HG03575 (cell line): ENCODE results near the gene GNL3L.
"Not testable (repeated sequence)": the region's sequence is repeated elsewhere in the genome, so short reads cannot be mapped to it uniquely, and the experiment has no call there.

Experiments used
- ATAC-seq: cut with Tn5 transposase; IDR thresholded peaks from one replicate; pipeline ENCODE4 v1.9.1; 2021; ENCODE audit not compliant: unreplicated experiment, insufficient number of reproducible peaks, low FRiP score; ENCODE audit errors: extremely low read depth

Gene GNL3L

GRCh38 chrX:54529552-54530356 lies at the start of gene GNL3L:
TSS of gene GNL3L (plus strand) at chrX:54530219. CDS start at chrX:54532567, 2,348 bp downstream.
- ATAC-seq: peak; percentile 60

DNA sequence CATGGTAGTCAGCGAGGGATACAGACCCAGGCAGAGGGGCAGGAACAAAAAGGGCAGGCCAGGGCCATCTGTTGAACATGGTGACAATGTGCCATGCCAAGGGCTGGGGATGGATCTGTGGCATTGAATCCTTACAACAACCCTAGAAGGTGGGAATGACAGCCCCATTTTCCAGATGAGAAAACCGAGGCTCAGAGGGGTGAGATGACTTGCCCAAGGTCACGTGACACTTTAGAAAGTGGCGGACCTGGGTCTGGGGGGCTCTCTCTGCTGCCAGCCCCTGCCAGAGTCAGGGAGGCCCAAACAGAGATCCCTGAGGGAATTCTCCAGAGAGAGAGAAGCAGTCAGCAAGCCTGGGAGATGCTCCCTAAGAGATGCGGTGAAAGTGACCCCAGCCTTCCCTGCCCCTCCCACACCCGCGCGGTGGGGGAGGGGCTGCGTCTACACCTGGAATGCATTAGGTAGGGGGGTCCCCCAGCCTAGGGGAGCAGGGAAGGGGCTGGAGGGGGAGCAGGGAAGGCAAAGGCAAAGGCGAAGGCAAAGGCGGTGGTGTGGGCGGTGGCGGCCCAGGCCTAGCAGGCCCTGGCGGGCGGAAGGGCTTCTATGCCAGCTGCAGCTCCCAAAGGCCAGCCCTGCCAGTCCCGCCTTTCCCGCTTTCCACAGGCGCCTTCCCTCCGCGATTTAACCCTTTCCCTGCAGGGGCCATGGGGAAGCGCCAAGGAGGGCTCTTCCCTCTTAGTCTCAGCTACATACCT lies 47.0 kb upstream of the GNL3L start:
- no peak for ATAC-seq

DNA sequence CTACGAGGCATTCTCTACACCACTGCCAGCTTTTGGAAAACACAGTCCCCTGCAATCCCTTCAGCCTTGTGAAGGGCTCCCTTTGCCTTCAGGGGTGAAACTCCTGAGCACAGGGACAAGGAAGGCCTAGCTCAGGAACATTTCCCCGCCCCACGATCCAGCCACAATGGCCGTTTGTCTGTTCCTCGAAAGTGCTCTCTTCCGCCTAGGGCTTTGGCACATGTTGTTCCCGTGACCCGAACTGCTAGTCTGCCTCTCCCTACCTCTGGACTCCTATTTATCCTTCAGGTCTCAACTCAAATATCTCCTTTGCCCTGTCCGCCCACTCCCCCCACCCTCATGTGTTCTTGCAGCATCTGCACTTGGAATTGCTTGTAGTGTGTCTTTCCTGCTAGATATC lies 46.1 kb upstream of the GNL3L start:
- ATAC-seq: no peak

DNA sequence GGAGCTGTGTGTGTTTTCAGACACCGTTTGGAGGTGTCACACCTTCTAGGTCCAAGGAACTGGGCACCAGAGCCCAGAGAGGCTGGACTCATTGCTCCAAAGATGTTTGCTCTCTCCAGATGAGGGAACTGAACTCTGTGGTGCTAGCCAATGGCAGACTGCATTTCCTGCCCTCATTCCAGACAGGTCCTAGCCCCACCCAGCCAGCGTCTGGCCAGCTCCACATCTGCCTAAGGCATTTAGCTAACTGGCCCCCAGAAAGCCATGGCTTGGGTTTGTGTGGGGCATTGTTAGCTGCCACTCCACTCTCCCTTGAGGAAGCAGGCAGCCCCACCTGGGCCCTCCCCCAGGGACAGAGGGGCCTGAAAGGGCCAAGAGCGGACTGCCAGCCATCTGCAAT lies 45.4 kb upstream of the GNL3L start:
- no peak for ATAC-seq

DNA sequence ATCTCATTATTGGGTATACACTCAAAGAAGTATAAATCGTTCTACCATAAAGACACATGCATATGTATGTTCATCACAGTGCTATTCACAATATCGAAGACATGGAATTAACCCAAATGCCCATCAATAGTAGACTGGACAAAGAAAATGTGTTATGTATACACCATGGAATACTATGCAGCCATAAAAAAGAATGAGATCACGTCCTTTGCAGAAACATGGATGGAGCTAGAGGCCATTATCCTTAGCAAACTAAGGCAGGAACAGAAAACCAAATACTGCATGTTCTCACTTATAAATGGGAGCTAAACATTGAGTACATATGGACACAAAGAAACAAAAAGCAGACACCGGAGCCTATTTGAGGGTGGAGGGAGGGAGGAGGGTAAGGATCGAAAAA lies 40.2 kb upstream of the GNL3L start:
- not testable (repeated sequence) for ATAC-seq

GRCh38 chrX:54492340-54492739 lies 37.7 kb upstream of the GNL3L start:
- ATAC-seq: no peak

DNA sequence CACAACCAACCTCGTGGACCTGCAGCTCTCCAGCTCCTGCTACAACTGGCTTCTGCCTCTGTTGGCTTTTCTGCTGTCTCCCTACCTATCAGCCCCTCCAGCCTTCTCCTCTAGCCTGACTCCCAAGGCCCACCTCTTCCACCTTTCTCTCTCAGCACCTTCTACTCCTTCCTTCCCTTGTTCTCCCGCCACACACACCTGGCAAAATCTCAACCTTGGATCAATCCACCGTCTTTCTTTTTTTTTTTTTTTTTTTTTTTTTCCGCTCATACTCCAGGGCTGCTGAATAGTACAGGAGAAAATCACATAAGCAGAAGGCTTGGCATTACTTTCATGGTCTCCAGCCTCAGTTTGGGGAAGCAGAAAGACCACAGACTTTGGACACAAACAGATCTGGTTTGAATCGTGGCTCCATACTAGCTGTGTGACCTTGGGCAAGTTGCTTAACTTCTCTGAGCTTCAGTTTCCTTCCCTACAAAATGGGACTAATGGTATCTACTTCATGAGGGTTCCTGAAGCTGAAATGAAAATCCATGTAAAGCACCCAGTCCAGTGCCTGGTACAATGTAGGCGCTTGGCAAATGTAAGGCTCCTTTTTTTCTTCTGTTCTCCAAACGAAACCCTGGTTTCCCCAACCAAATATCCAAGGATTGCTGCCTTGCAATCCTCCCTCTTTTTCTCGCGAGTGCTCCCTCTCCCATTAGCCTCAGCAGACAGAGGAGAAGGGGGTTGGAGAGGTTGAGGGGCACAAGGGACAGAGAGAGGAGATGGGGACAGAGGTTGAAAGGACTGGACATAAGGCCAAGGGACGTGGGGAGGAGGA lies 35.6 kb upstream of the GNL3L start:
- ATAC-seq: no peak

DNA sequence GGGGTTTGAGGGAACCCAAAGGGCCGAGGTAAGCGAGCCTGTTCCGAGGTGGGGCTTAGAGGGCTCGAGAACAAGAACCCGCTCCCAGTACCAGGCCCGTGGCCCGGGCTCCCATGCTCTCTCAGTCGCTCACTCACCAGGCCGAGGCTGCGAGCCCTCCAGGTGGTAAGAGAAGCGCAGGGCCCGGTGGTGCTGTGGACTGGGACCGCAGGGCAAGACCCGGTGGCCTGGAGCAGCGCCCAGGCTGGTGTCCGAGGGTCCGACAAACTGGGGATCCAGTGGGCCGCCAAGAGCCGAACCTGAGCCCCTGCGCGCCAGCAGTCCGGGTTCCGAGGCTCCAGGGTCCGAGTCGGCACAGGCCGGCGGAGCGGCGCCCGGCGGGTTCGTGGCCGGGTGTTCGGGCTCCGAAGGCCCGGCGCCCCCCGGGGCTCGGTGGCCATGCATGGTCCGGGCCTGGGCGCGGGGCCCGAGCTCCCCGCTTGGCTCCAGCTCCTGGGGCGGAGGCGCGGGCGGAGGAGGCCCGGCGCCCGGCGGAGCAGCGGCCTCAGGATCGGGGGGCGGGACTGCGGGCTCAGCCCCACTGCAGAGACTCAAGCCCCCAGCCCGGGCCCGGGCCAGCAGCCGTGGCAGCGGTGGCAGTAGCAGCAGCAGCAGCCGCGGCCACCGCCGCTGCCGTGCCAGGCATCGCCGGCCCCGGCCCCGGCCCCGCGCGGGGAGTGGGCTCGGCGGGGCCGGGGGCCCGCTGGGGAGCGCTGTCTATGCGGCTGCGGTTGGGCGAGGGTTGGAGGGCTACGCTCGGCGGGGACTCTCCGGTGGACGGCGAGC lies 34.8 kb upstream of the GNL3L start:
- no peak for ATAC-seq

GRCh38 chrX:54495814-54496516 lies 34.1 kb upstream of the GNL3L start, which contains the start of gene FGD1:
TSS of gene FGD1 (minus strand) at chrX:54496234. CDS start at chrX:54495432, 802 bp downstream.
- ATAC-seq: no peak

GRCh38 chrX:54496517-54496852 lies 33.5 kb upstream of the GNL3L start:
- ATAC-seq: no peak

DNA sequence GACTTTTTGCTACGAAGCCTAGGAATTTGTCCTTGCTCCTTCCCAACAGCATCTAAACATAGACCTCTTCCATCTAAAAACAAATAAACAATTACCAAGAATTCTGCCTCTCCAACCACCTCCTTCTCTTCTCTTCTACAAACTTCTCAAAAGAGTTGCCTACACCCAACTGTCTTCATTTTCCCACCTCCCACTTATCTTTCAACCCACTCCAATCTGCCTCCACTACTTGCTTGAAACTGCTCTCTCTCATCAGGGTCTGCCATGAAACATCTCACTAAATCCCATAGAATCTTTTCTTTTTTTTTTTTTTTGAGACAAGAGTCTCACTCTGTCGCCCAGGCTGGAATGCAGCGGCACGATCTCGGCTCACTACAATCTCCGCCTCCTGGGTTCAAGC lies 33.1 kb upstream of the GNL3L start:
- ATAC-seq: no peak

GRCh38 chrX:54509400-54509799 lies 20.6 kb upstream of the GNL3L start:
- no peak for ATAC-seq

DNA sequence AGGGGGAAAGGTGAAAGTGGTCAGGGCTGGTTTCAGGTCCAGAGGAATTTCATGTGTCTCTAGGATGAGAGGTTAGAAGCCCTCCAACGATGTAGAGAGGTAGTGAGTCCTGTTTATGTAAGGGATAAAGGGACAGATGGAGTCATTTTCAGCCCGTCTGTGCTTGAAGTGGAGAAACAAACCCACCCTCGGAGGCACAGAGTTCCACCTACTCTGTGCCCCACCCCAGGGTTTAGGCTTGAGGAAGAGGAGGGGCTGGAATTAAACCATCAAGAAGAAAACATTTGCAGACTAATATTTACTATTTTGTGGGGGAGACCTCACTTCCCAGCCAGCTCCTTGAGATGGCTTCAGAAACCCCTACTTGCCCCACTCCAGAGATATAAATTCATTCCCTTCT lies 868 bp upstream of the GNL3L start:
- no peak for ATAC-seq

DNA sequence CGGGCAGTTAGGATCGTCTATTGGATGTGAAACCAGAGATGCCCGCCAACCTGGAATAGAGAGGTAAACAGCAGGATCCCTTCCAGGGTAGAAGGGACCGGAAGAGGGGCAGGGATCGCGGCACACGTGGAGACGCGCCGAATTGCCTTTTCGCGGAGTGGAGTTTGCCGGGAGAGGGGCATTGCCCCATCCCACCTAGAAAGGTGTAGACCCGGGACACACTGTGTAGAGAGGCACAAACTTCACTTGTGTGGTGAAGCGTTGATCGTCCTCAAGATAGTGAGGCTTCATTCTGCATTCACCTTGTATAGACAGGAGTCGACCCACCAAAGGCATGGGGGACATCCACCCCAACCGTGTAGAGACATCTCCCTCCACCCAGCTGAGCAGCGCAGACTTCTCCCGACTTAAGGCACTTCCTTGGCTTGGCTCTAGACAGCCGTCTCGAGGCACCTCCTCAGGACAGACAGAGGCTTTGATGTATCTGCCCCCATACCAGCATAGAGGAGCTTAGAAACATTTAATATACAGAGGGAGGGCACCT lies 410 bp downstream of the GNL3L start:
- no peak for ATAC-seq

- no peak for ATAC-seq
These were observed 4.3 kb downstream of the GNL3L start for GRCh38 chrX:54534271-54534670.

DNA sequence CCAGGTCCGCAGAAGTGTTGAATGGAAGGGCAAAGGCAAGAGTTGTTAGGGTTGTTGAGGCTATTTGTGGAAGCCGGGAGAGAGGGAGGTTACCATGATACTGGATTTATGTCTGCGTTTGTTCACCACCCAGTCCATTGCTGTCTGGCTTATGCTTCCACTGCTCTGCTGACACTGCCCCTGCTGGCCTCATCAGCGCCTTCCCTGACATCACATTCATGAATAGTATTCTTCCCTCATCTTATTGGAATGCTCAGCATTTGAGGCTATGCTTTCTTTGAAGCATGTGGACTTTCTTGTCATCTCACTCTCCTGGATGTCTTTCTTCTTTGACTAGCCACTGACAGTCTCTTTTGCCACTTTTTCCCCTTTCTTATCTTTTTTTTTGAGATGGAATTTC lies 10.3 kb downstream of the GNL3L start:
- no peak for ATAC-seq

DNA sequence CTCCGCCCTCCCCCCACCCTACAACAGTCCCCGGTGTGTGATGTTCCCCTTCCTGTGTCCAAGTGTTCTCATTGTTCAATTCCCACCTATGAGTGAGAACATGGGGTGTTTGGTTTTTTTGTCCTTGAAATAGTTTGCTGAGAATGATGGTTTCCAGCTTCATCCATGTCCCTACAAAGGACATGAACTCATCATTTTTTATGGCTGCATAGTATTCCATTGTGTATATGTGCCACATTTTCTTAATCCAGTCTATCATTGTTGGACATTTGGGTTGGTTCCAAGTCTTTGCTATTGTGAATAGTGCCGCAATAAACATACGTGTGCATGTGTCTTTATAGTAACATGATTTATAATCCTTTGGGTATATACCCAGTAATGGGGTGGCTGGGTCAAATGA lies 12.2 kb downstream of the GNL3L start:
- not testable (repeated sequence) for ATAC-seq

DNA sequence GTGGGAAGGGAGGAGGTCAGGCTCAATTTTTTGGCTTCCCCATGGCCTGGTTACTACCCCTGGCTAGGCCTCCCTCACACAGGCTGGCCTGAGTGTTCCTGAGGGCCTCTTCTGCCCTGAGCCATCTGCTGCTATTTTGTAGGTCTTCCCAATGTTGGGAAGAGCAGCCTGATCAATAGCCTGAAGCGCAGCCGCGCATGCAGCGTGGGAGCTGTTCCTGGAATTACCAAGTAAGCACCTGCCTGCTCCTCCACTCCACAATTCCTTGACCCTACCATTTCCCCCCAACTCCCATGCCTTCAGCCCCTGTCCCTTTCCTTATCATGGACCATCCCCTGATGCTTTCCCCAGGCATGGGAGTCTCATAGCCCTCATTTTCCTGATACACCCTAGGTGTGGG lies 20.8 kb downstream of the GNL3L start:
- ATAC-seq: no peak
